NCI-H2196 treated with DMSO at 0.1 percent for 48 hours (cell line): ENCODE measurements around the gene ELOF1.
A peak's percentile ranks its signal among the peaks of the same experiment; 100 is the strongest.
"Not testable (repeated sequence)": the region's sequence is repeated elsewhere in the genome, so short reads cannot be mapped to it uniquely, and the experiment has no call there.

Source experiments
- DNase-seq: peaks from one replicate; lab custom pipeline; 2025; ENCODE audit not compliant: unreplicated experiment; lab: John Stamatoyannopoulos, UW

The ELOF1 gene

GRCh38 chr19:11558881-11559828 is at the start of gene ELOF1:
TSS of gene ELOF1 (minus strand) at chr19:11559230. CDS start at chr19:11554347, 4,883 bp downstream.
- peak; percentile 96 for DNase-seq

- no peak for DNase-seq
Measured at GRCh38 chr19:11606484-11606883, 47.5 kb upstream of the ELOF1 start.

- not testable (repeated sequence) for DNase-seq
Measured at GRCh38 chr19:11599704-11600103, 40.7 kb upstream of the ELOF1 start.

DNA sequence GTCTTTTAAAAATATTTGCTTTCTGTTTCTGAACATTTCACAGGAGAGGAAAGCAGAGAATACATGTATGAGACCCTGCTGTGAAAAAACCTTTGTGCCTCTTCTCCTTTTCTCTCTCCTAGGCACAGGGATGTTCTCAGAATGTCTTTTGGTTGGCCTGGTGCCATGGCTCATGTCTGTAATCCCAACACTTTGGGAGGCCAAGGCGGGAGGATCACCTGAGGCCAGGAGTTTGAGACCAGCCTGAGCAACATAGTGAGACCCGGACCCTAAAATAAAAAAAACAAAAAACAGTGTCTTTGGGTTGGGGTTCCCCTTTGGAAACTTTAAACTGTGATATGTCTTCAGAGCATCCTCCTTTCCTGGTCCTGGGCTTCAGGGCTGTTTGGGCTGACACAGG is 39.7 kb upstream of the ELOF1 start:
- DNase-seq = no peak

DNA sequence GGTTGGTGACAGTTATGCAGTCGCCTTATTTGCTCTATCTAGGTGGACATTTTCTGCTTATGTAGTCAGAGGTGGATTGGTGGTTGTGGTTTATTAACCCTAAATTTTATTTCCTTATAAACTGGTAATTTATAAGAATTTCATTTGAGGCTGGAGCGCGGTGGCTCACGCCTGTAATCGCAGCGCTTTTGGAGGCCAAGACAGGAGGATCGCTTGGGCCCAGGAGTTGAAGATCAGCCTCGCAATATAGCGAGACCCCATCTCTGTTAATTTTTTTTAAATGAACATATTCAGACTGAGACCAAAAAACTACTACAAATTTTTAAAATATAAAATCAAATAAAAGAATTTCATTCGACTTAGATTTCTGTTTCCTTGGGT is 39.1 kb upstream of the ELOF1 start:
- DNase-seq = no peak

DNA sequence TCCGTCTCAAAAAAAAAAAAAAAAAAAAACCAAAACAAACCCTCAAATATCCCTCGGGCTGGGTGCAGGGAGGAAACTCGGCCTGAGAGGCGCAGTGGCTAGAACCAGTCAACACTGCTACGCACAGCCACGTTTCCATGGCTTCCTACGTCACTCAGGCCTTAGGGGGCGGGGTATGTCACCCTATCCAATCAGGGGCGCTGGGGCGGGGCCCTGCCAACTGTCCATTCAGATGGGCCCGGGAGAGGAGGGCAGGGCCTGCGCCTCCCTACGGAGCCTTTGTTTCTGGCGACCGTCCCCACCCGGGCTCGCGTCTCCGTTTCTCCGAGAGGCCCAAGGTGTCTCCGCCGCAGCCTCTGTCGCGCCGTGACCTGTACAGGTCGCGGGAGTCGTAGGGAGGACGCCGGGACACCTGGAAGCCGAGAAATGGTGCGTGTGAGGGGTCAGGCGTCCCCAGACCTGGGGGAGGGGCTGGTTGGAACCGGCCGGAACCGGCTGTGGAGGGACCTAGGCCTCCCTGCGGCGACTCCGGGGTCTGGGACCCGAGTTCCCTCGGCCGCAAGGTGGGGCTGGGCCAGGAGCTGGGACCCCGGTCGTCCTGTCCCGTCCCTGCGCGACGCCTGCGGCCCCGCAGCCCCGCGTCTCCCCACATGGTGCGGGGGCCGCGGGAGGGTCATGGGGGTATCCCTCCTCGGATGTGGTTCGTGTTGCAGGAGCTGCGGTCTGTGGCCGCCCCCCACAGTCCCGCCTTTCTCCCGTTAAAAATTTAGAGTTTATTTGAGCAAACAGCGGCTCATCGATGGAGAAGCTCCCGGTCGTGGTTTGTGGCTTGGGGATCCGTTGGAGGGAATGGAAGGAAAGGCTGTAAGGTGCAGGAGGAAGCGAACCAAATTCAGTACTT is 38.4 kb upstream of the ELOF1 start, which contains the start of gene ZNF627:
Gene ZNF627 (plus strand): TSS at position 282 of the 901 bp plus-strand sequence. CDS start 145 bp downstream, at position 427.
- DNase-seq = peak; percentile 97

- DNase-seq = no peak
Measured at GRCh38 chr19:11596156-11596555, 37.1 kb upstream of the ELOF1 start.

GRCh38 chr19:11594084-11594483 is 35.1 kb upstream of the ELOF1 start:
- no peak for DNase-seq

DNA sequence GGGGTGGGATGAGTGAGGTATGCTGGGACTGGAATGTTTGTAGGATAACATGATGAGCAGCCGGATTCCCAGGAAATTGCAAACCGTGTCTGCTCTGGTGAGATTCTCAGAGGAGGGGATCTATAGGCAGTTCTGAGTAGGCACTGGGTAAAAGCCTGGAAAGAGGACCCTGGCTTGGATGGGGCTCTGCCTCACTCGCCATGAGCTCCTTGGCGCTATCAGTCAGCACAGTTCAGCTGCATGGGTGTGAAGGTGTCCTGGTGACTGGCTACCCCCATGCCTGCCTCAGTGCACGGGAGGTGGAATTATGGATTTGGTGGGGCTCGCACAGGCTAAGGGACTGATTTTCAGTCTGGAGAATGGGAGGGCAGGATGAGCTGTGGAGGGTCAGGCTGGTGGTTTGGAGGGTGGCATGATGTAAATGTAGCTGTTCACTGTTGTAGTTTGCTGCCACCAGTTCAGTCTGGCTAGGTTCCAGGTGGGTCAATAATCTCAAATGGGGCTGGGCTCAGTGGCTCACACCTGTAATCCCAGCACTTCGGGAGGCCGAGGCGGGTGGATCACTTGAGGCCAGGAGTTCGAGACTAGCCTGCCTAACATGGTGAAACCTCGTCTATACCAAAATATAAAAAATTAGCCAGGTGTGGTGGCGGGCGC is 29.1 kb upstream of the ELOF1 start:
- no peak for DNase-seq

GRCh38 chr19:11587302-11587974 is 28.4 kb upstream of the ELOF1 start:
- peak; percentile 31 for DNase-seq

GRCh38 chr19:11586331-11586730 is 27.3 kb upstream of the ELOF1 start:
- no peak for DNase-seq

- no peak for DNase-seq
Measured at GRCh38 chr19:11581740-11582139, 22.7 kb upstream of the ELOF1 start.

DNA sequence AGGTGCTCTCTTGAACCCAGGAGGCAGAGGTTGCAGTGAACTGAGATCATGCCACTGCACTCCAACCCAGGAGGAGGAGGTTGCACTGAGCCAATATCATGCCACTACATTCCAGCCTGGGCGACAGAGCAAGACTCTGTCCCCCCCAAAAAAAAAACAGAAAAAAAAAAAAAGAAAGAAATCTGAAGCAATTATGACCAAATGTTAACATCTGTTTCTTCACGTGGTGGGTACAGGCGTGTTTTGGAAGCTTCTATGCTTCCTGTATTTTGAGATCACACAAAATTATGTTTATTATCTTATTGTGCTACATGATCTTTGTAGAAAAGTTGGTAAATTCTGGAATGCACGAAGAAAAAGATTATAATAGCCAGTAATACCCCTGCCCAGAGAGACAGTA is 21.1 kb upstream of the ELOF1 start:
- DNase-seq = no peak

- no peak for DNase-seq
Measured at GRCh38 chr19:11578258-11579142, 19.5 kb upstream of the ELOF1 start.

GRCh38 chr19:11577451-11578257 is 18.6 kb upstream of the ELOF1 start, which contains the start of gene ACP5:
TSS of gene ACP5 (minus strand) at chr19:11577645. CDS start at chr19:11577317, 328 bp downstream.
- DNase-seq = no peak

- DNase-seq = no peak
Measured at GRCh38 chr19:11576227-11576626, 17.2 kb upstream of the ELOF1 start.

DNA sequence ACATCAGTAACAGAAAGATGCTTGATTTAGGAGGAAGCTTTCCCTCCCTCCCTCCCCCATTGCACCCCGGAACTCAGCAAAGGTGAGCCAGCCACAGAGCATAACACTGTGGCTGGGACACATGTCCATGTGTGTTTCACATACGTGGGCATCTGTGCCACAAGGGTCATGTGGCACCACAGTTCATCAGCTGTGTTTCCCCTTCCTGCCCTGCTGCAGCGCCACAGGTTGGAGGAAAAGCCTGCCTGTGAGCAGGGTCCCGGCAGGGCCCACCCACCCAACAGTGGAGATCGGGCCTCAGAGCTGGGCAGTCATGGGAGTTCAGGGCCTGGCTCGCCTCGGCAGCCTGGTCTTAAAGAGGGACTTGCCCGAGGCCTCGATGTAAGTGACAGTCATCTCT is 15.7 kb upstream of the ELOF1 start:
- no peak for DNase-seq

GRCh38 chr19:11573763-11574162 is 14.7 kb upstream of the ELOF1 start:
- not testable (repeated sequence) for DNase-seq

DNA sequence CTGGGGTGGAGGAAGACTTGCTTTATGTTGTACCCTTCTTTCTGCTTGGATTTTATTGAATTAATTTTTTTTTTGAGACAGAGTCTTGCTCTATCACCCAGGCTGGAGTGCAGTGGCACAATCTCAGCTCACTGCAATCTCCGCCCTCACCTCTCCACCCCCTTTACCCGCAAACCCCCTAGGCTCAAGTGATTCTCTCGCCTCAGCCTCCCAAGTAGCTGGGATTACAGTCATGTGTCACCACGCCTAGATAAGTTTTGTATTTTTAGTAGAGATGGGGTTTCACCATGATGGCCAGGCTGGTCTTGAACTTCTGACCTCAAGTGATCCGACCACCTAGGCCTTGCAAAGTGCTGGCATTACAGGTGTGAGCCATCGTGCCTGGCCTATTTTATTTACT is 14.3 kb upstream of the ELOF1 start:
- not testable (repeated sequence) for DNase-seq
